GM19240 (cell line): ENCODE measurements around the gene ST6GALNAC3.

Experiments used
- DNase-seq: peaks from one replicate; pipeline ENCODE4 v3.0.0; 2011; ENCODE audit warnings: low spot score; ENCODE audit not compliant: insufficient read length

The ST6GALNAC3 gene

DNA sequence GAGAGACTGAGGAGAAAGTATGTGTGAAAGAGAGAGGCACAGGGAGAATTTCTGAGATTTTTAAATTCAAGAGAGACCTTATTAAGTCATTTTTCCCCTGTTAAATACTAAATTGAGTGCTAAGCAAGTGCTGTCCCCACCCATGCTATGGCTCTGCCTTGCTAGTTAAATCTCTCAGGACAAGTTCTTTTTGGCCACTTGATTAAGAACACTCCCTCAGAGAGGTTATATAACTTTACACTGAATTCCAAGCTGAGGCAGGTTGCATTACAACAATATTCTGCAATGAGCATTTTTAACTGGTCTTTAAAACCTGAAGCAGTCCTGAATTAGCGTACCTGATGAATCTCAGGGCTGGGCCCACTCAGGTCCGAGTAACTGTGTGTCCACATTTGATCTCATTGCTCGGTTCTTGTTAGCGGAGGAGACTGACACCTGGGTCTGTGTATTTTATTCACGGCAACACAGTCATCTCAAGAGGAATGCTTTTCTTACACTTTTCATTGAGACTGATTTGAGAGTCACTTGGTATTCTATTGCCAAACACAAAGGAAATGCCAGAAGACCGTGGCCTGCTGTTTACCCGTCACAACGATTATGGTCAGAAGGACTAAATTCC is 605.1 kb downstream of the ST6GALNAC3 start:
- DNase-seq, result no peak

- no peak for DNase-seq
These were observed 606.1 kb downstream of the ST6GALNAC3 start for GRCh38 chr1:76680651-76681050.

DNA sequence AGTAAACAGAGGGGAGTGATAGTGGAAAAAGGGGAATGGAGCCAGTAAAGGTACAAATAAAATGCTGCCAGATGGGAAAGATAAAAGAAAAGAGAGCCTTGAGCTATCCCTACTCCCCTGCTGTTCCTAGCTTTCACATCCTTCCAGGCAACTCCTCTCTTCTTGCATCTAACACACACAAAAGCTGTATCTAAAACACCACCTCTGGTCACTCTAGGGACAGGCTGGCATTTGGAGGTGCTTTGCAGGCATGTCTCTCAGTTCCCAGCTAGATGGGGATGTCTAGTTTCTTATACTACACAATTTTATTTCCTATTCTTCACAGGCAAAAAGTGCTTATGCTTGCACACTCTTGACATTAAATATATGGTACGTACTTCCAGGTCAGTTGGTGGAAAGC is 607.6 kb downstream of the ST6GALNAC3 start:
- no peak for DNase-seq
